ENCODE measurements around the gene TRABD.

The TRABD gene

GRCh38 chr22:50182176-50183081 is 3.3 kb upstream of the TRABD start:
- Histone ChIP-seq H3K9me2 (ENCODE audit: low read depth, low read length) (no peaks in the 10 kb centered on the region), H3K4me1 (ENCODE audit: insufficient read depth, low read length, severe bottlenecking) (peaks cover 25% of the 10 kb centered on the region), H4K20me1 (ENCODE audit: insufficient read depth, low read length) (no peaks in the 10 kb centered on the region), H3K36me3 (ENCODE audit: insufficient read depth, low read length) (peaks cover 9% of the 10 kb centered on the region; the same call in 1 of the 2 replicates), H3K4me2 (ENCODE audit: low read length) (no peak overlapping the region), H3K4me3 (ENCODE audit: low read depth, low read length, poor library complexity, severe bottlenecking) (no peak overlapping the region), H3K9ac (ENCODE audit: low read length) (no peak overlapping the region), H2AFZ (ENCODE audit: low read length) (no peak overlapping the region), H3K27me3 (ENCODE audit: insufficient read depth, low read length) (peaks cover 4% of the 10 kb centered on the region; the same call in 1 of the 2 replicates), H3K27ac (ENCODE audit: low read depth, low read length, poor library complexity, severe bottlenecking) (no peak overlapping the region), H3K79me2 (ENCODE audit: insufficient read depth, low read length) (peaks cover 5% of the 10 kb centered on the region; the same call in 1 of the 2 replicates), H3F3A (ENCODE audit: insufficient read depth, low read length) (no peaks in the 10 kb centered on the region), H3K9me3 (ENCODE audit: low read length) (no peaks in the 10 kb centered on the region)
- TF ChIP-seq EZH2 (IDR thresholded peaks at IDR 0.05; ENCODE audit: borderline replicate concordance, low read length), result no peak
- TF ChIP-seq, protein P1, sequence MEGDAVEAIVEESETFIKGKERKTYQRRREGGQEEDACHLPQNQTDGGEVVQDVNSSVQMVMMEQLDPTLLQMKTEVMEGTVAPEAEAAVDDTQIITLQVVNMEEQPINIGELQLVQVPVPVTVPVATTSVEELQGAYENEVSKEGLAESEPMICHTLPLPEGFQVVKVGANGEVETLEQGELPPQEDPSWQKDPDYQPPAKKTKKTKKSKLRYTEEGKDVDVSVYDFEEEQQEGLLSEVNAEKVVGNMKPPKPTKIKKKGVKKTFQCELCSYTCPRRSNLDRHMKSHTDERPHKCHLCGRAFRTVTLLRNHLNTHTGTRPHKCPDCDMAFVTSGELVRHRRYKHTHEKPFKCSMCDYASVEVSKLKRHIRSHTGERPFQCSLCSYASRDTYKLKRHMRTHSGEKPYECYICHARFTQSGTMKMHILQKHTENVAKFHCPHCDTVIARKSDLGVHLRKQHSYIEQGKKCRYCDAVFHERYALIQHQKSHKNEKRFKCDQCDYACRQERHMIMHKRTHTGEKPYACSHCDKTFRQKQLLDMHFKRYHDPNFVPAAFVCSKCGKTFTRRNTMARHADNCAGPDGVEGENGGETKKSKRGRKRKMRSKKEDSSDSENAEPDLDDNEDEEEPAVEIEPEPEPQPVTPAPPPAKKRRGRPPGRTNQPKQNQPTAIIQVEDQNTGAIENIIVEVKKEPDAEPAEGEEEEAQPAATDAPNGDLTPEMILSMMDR (IDR thresholded peaks at IDR 0.05; ENCODE audit: low read length), result no peak

DNA sequence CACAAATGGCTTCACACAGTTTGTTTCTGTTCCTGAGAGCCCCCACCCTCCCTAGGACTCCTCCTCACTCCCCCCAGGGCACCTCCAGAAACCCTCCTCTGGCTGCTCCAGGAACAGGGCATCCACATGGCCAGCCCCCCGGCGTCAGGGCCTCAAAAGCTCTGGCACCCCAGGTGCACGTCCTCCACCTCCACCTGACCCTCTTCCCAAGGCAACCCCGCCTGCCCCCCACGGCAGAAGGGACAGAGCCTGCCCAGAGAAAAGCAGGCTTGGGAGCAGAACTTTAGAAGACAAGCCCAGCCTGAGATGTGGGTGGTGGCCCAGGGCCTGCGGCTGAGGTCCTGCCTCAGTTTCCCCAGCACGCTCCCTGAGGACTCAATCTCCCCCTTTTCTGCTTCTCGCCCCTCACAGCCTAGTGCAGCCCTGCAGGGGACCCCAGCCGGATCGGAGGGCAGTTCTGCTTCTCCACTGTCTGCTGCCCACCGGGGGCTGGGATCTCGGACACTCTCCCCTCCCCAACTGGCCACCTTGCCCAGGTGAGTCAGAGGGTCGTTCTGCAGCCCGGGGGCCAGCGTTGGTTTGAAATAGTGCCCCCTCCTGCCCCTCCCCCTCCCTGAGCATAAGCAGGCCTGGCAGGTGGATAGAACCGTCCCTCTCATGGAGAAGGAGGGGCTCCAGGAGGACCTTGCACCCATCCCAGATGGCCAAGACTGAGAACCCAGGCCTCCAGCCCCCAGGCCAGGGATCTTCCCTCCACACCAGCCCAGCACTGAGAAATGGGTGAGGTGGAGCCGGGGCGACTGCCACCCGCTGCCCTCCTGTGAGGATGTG is 2.4 kb upstream of the TRABD start:
- Histone ChIP-seq H2AFZ (ENCODE audit: low read length) (no peak overlapping the region), H3F3A (ENCODE audit: insufficient read depth, low read length) (0 out of 2 replicates have a peak, but pooled peaks cover 3% of the 10 kb centered on the region), H3K27me3 (ENCODE audit: insufficient read depth, low read length) (peaks cover 4% of the 10 kb centered on the region; the same call in 1 of the 2 replicates), H3K36me3 (ENCODE audit: insufficient read depth, low read length) (peaks cover 9% of the 10 kb centered on the region; the same call in 1 of the 2 replicates), H3K79me2 (ENCODE audit: insufficient read depth, low read length) (peaks cover 5% of the 10 kb centered on the region; the same call in 1 of the 2 replicates), H3K9me2 (ENCODE audit: low read depth, low read length) (no peaks in the 10 kb centered on the region), H3K9me3 (ENCODE audit: low read length) (no peaks in the 10 kb centered on the region), H4K20me1 (ENCODE audit: insufficient read depth, low read length) (no peaks in the 10 kb centered on the region), H3K9ac (ENCODE audit: low read length) (no peak overlapping the region), H3K4me2 (ENCODE audit: low read length) (no peak overlapping the region), H3K4me1 (ENCODE audit: insufficient read depth, low read length, severe bottlenecking) (peaks cover 34% of the 10 kb centered on the region), H3K4me3 (ENCODE audit: low read depth, low read length, poor library complexity, severe bottlenecking) (no peak overlapping the region), H3K27ac (ENCODE audit: low read depth, low read length, poor library complexity, severe bottlenecking) (no peak overlapping the region)
- TF ChIP-seq, protein P1 (IDR thresholded peaks at IDR 0.05; ENCODE audit: low read length), result no peak
- TF ChIP-seq EZH2 (IDR thresholded peaks at IDR 0.05; ENCODE audit: borderline replicate concordance, low read length), result no peak
